K562 (cell line): ENCODE measurements around the gene SKIC3. TPM values are rescaled to one million over a fixed set of nuclear protein-coding genes. Genes with fewer than 3 reads are reported as not detected.

Experiments
- BHLHE40 ChIP-seq: IDR thresholded peaks from 2 replicates; pipeline ENCODE4 v1.6.1; 2011; ENCODE audit warnings: low read length, improper control_type of control experiment
- FOXK1 ChIP-seq: sonication (generic); formaldehyde crosslinking; IDR thresholded peaks from 2 replicates; pipeline ENCODE4 v1.8.0; 2022; ENCODE audit warnings: missing genetic modification reagents, mild to moderate bottlenecking, borderline replicate concordance
- HCFC1 ChIP-seq: IDR thresholded peaks from 2 replicates; pipeline ENCODE4 v1.6.1; 2012; ENCODE audit warnings: low read depth, low read length, improper control_type of control experiment
- KDM2B ChIP-seq: fragments of 250-450 bp; sonication (Bioruptor Pico); IDR thresholded peaks from 2 replicates; pipeline ENCODE4 v1.8.0; 2021; ENCODE audit warnings: mild to moderate bottlenecking, moderate library complexity
- NCOA1 ChIP-seq: fragments of 450-650 bp; IDR thresholded peaks from 2 replicates; pipeline ENCODE4 v1.6.1; 2016; ENCODE audit warnings: low read depth
- NKRF ChIP-seq: fragments of 450-650 bp; IDR thresholded peaks from 2 replicates; pipeline ENCODE4 v1.6.1; 2016; ENCODE audit warnings: borderline replicate concordance
- NRF1 ChIP-seq, 2 experiments: fragments of 450-650 bp; IDR thresholded peaks in 1 of 2; conservative IDR thresholded peaks in 1 of 2; 2 replicates each; pipeline ENCODE4 v1.6.1; 2014; ENCODE audit warnings: mild to moderate bottlenecking in 2 of 2
- PHF8 ChIP-seq: fragments of 200-600 bp; sonication (generic); IDR thresholded peaks from 2 replicates; pipeline ENCODE4 v1.6.1; 2012; ENCODE audit warnings: mixed run types, mild to moderate bottlenecking, inconsistent platforms, low read length, moderate library complexity, borderline replicate concordance
- POLR2H ChIP-seq: IDR thresholded peaks from 2 replicates; pipeline ENCODE4 v1.6.1; 2016; ENCODE audit warnings: missing genetic modification characterization, low read depth, mild to moderate bottlenecking, control low read depth, missing compliant biosample characterization, moderate library complexity
- RAD21 ChIP-seq, 2 experiments: fragments of 250-450 bp in 1 of 2; fragments of 450-650 bp in 1 of 2; sonication (Bioruptor Pico) in 1 of 2; formaldehyde crosslinking in 1 of 2; IDR thresholded peaks in 1 of 2; conservative IDR thresholded peaks in 1 of 2; 2 replicates each; pipeline versions ENCODE4 v1.4.0 to v1.8.0; 2020 to 2022; ENCODE audit warnings: mild to moderate bottlenecking in 2 of 2, moderate library complexity in 1 of 2
- TCF7L2 ChIP-seq: fragments of 150-350 bp; IDR thresholded peaks from 2 replicates; pipeline ENCODE4 v1.6.1; 2016; ENCODE audit warnings: low read depth, mild to moderate bottlenecking, low read length, moderate library complexity
- TSHZ1 ChIP-seq: fragments of 250-450 bp; sonication (Bioruptor Pico); IDR thresholded peaks from 2 replicates; pipeline ENCODE4 v1.4.0; 2020; ENCODE audit warnings: mild to moderate bottlenecking, moderate library complexity
- ZHX1 ChIP-seq: fragments of 150-350 bp; conservative IDR thresholded peaks from 2 replicates; pipeline ENCODE4 v1.6.1; 2014; ENCODE audit warnings: low read length
- polyA plus RNA-seq, 8 experiments: library from polyadenylated mRNA; depleted of rRNA in 4 of 8; stranded (reverse) in 5 of 8; unstranded in 3 of 8; fragments of >200 nt; fragmentation: Nextera tagmentation in 2 of 8; fragmentation: Illumina TruSeq in 1 of 8; extraction: Ambion mirVana in 2 of 8; extraction: Trizol in 1 of 8; gene quantifications; 2 replicates each; pipeline versions ENCODE4 v1.2.1 to v1.2.3, GENCODE V29; 2011 to 2014; ENCODE audit warnings: inconsistent platforms in 1 of 8, missing spikeins in 1 of 8
- total RNA-seq, 7 experiments: library from RNA; depleted of rRNA in 6 of 7; stranded (reverse); fragments of >200 nt in 6 of 7; fragmentation: Illumina TruSeq in 2 of 7; extraction: Trizol in 2 of 7; gene quantifications; 2 replicates each; pipeline versions ENCODE4 v1.2.1 to v1.2.3, GENCODE V29; 2011 to 2021; ENCODE audit warnings: low replicate concordance in 1 of 7
- TF ChIP-seq, protein P1 (sequence below): sonication (generic); formaldehyde crosslinking; IDR thresholded peaks from 2 replicates; pipeline ENCODE4 v1.9.0; 2022; ENCODE audit warnings: mild to moderate bottlenecking, missing genetic modification reagents

SKIC3 gene
- total and polyA plus RNA-seq, 9 of the 15 experiments (the other 6 are each of a cell fraction or from before 2014, with no cell fraction given) = 30.7 to 72.4 (median 44.1) TPM

DNA sequence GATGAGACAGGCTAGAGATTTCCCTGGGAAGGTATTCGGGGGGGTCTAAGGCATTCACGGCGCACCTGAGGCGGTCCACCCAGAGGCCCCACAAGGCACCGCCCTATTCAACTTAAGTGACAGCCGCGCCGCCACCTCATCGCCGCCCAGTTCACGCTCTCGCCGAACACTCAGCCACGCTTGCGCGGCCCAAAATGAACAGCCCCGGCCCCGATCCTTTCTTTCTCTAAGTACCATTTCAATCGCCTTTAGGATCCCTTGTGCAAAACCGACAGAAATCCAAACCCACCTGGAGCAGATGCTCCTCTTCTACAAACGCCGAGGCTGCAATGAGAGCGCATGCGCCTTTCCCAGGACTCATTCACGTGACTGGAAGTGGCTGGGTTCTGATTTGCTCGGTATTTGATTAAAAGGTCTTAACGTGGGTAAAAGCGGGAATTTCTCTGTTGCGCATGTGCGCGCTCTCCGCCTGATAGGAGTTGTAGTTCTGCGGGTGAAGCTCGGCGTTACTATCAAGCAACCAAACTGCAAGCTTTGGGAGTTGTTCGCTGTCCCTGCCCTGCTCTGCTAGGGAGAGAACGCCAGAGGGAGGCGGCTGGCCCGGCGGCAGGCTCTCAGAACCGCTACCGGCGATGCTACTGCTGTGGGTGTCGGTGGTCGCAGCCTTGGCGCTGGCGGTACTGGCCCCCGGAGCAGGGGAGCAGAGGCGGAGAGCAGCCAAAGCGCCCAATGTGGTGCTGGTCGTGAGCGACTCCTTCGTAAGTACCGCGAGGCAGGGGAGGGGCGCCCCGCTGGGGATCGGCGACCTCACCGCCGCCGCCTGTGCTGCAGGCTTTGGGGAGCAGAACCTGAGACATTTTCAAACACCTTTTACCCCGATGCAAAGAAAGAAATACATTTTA, at the start of gene SKIC3, which contains the start of gene ARSK (continued):
- TF ChIP-seq PHF8 (peak; percentile 74; the same call in 1 of the 2 replicates), FOXK1 (CRISPR knock-in tag) (peak; percentile 80; the same call in 1 of the 2 replicates), HCFC1 (peak; percentile 93), NKRF (peak; percentile 62; the same call in 1 of the 2 replicates), NCOA1 (peak; percentile 22; the same call in 1 of the 2 replicates), RAD21 (CRISPR knock-in tag; conservative IDR thresholded peaks at IDR 0.05 in 1 of 2, IDR thresholded peaks at IDR 0.05 in 1 of 2) (peak; percentile 35 to 40; a peak in 2 of 4 replicates), TSHZ1 (CRISPR knock-in tag) (0 out of 2 replicates have a peak, but pooled peaks have one; percentile 37), POLR2H (tag) (peak; percentile 73; the same call in 1 of the 2 replicates), NRF1 (conservative IDR thresholded peaks at IDR 0.05 in 1 of 2, IDR thresholded peaks at IDR 0.05 in 1 of 2) (peak; percentile 99), KDM2B (CRISPR knock-in tag) (peak; percentile 72; the same call in 1 of the 2 replicates), BHLHE40 (peak; percentile 99), ZHX1 (peak; percentile 15; the same call in 1 of the 2 replicates), TCF7L2 (0 out of 2 replicates have a peak, but pooled peaks have one; percentile 21)
- TF ChIP-seq, protein P1, sequence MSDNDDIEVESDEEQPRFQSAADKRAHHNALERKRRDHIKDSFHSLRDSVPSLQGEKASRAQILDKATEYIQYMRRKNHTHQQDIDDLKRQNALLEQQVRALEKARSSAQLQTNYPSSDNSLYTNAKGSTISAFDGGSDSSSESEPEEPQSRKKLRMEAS = peak; percentile 96
